ENCODE measurements around the gene RAPGEF5. TPM values are rescaled to one million over a fixed set of nuclear protein-coding genes. Genes with fewer than 3 reads are reported as not detected.

The RAPGEF5 gene
- total RNA-seq, 1 donor = 1.1 TPM

- H3K4me3 ChIP-seq (ENCODE audit: insufficient read depth, low read length) = no peak overlapping the region
- no peaks in the 10 kb centered on the region for H3K27me3 ChIP-seq (ENCODE audit: insufficient read depth, low read length)
- H3K9me3 ChIP-seq (ENCODE audit: low read depth, low read length) = no peaks in the 10 kb centered on the region
- H3K4me1 ChIP-seq (ENCODE audit: insufficient read depth, low read length) = peaks cover 5% of the 10 kb centered on the region
- no peak for TF ChIP-seq CTCF (IDR thresholded peaks at IDR 0.05; ENCODE audit: extremely low read depth, low read depth, low read length)
- no peak overlapping the region for H2AFZ ChIP-seq (ENCODE audit: low read length)
- no peak for DNase-seq (ENCODE audit: insufficient read length, low spot score, missing footprints)
- H3K79me2 ChIP-seq (ENCODE audit: insufficient read depth, low read length) = no peaks in the 10 kb centered on the region
- H3K36me3 ChIP-seq (ENCODE audit: insufficient read depth, low read length) = no peaks in the 10 kb centered on the region
- H4K20me1 ChIP-seq (ENCODE audit: insufficient read depth, low read length) = no peaks in the 10 kb centered on the region
- H3K4me2 ChIP-seq (ENCODE audit: insufficient read depth, low read length) = no peak overlapping the region
- H3K27ac ChIP-seq (ENCODE audit: low read depth, low read length) = no peak overlapping the region
These were observed 212.0 kb downstream of the RAPGEF5 start for GRCh38 chr7:22144950-22145349.

GRCh38 chr7:22143491-22143890, 213.5 kb downstream of the RAPGEF5 start:
- Histone ChIP-seq H3K36me3 (ENCODE audit: insufficient read depth, low read length) (no peaks in the 10 kb centered on the region), H3K9me3 (ENCODE audit: low read depth, low read length) (no peaks in the 10 kb centered on the region), H3K4me2 (ENCODE audit: insufficient read depth, low read length) (no peak overlapping the region), H3K27me3 (ENCODE audit: insufficient read depth, low read length) (no peaks in the 10 kb centered on the region), H3K27ac (ENCODE audit: low read depth, low read length) (no peak overlapping the region), H3K79me2 (ENCODE audit: insufficient read depth, low read length) (no peaks in the 10 kb centered on the region), H3K4me3 (ENCODE audit: insufficient read depth, low read length) (no peak overlapping the region), H2AFZ (ENCODE audit: low read length) (no peak overlapping the region), H3K4me1 (ENCODE audit: insufficient read depth, low read length) (peaks cover 5% of the 10 kb centered on the region), H4K20me1 (ENCODE audit: insufficient read depth, low read length) (no peaks in the 10 kb centered on the region)
- TF ChIP-seq CTCF (IDR thresholded peaks at IDR 0.05; ENCODE audit: extremely low read depth, low read depth, low read length) = no peak
- DNase-seq (ENCODE audit: insufficient read length, low spot score, missing footprints) = no peak

- H3K4me2 ChIP-seq (ENCODE audit: insufficient read depth, low read length) = no peak overlapping the region
- no peak for DNase-seq (ENCODE audit: insufficient read length, low spot score, missing footprints)
- no peak overlapping the region for H2AFZ ChIP-seq (ENCODE audit: low read length)
- no peaks in the 10 kb centered on the region for H4K20me1 ChIP-seq (ENCODE audit: insufficient read depth, low read length)
- no peak overlapping the region for H3K27ac ChIP-seq (ENCODE audit: low read depth, low read length)
- no peaks in the 10 kb centered on the region for H3K79me2 ChIP-seq (ENCODE audit: insufficient read depth, low read length)
- TF ChIP-seq CTCF (IDR thresholded peaks at IDR 0.05; ENCODE audit: extremely low read depth, low read depth, low read length) = no peak
- H3K9me3 ChIP-seq (ENCODE audit: low read depth, low read length) = no peaks in the 10 kb centered on the region
- no peaks in the 10 kb centered on the region for H3K36me3 ChIP-seq (ENCODE audit: insufficient read depth, low read length)
- H3K27me3 ChIP-seq (ENCODE audit: insufficient read depth, low read length) = no peaks in the 10 kb centered on the region
- H3K4me1 ChIP-seq (ENCODE audit: insufficient read depth, low read length) = peaks cover 12% of the 10 kb centered on the region
- H3K4me3 ChIP-seq (ENCODE audit: insufficient read depth, low read length) = no peak overlapping the region
These were observed 214.4 kb downstream of the RAPGEF5 start for GRCh38 chr7:22142572-22142971.

GRCh38 chr7:22141355-22141754, 215.6 kb downstream of the RAPGEF5 start:
- H3K9me3 ChIP-seq (ENCODE audit: low read depth, low read length) = no peaks in the 10 kb centered on the region
- DNase-seq (ENCODE audit: insufficient read length, low spot score, missing footprints) = no peak
- no peaks in the 10 kb centered on the region for H3K79me2 ChIP-seq (ENCODE audit: insufficient read depth, low read length)

More at GRCh38 chr7:22141355-22141754, 215.6 kb downstream of the RAPGEF5 start:
- Histone ChIP-seq H3K36me3 (ENCODE audit: insufficient read depth, low read length) (no peaks in the 10 kb centered on the region), H3K4me3 (ENCODE audit: insufficient read depth, low read length) (no peak overlapping the region), H4K20me1 (ENCODE audit: insufficient read depth, low read length) (no peaks in the 10 kb centered on the region), H3K27ac (ENCODE audit: low read depth, low read length) (no peak overlapping the region), H2AFZ (ENCODE audit: low read length) (no peak overlapping the region), H3K4me1 (ENCODE audit: insufficient read depth, low read length) (peaks cover 25% of the 10 kb centered on the region), H3K27me3 (ENCODE audit: insufficient read depth, low read length) (no peaks in the 10 kb centered on the region), H3K4me2 (ENCODE audit: insufficient read depth, low read length) (no peak overlapping the region)
- no peak for TF ChIP-seq CTCF (IDR thresholded peaks at IDR 0.05; ENCODE audit: extremely low read depth, low read depth, low read length)

Measured in osteoblast (primary cell).